SK-N-SH (cell line): ENCODE results near the gene ABCA8. TPM values are rescaled to one million over a fixed set of nuclear protein-coding genes. Genes with fewer than 3 reads are reported as not detected.
"Not testable (repeated sequence)": the region's sequence is repeated elsewhere in the genome, so short reads cannot be mapped to it uniquely, and the experiment has no call there.

Source experiments
- CTCF ChIA-PET: fragments of 300-600, 350-600 bp; formaldehyde crosslinking; extraction: SDS; loops from one replicate; lab custom pipeline; 2021; lab: Yijun Ruan, JAX
- POLR2A ChIA-PET: fragments of 350-600 bp; sonication (Branson Sonifier 250); formaldehyde crosslinking; extraction: SDS; loops from one replicate; lab custom pipeline; 2020; ENCODE audit warnings: antibody characterized with exemption, inconsistent platforms; lab: Yijun Ruan, JAX
- DNase-seq: peaks from one replicate; pipeline ENCODE4 v3.0.0; 2012
- H2AFZ ChIP-seq: fragments of 200-600 bp; sonication (generic); 2 replicates; pipeline ENCODE4 v1.8.1; 2016; ENCODE audit warnings: antibody characterized with exemption, mild to moderate bottlenecking, low read depth
- H3F3A ChIP-seq: fragments of 200-600 bp; sonication (generic); replicated peaks from 2 replicates; pipeline ENCODE3; 2016; ENCODE audit warnings: antibody characterized with exemption, mild to moderate bottlenecking; ENCODE audit not compliant: insufficient read depth
- H3K27ac ChIP-seq, 2 experiments: fragments of 200-500 bp in 1 of 2; fragments of 200-600 bp in 1 of 2; sonication (Bioruptor generic) in 1 of 2; sonication (generic), shearing (Covaris generic) in 1 of 2; 2 replicates each; pipeline versions ENCODE4 v1.5.1 to v1.6.1; 2014 to 2016; ENCODE audit warnings: low read depth in 2 of 2, inconsistent platforms in 1 of 2, low read length in 1 of 2, mild to moderate bottlenecking in 1 of 2, mixed read lengths in 1 of 2
- H3K27me3 ChIP-seq: fragments of 200-600 bp; sonication (generic), shearing (Covaris generic); 2 replicates; pipeline ENCODE4 v1.6.1; 2016; ENCODE audit warnings: mixed run types; ENCODE audit not compliant: insufficient read depth
- H3K36me3 ChIP-seq, 2 experiments: fragments of 200-500 bp in 1 of 2; fragments of 200-600 bp in 1 of 2; sonication (Bioruptor generic) in 1 of 2; sonication (generic) in 1 of 2; replicated peaks in 1 of 2; 2 replicates each; pipeline versions ENCODE3 to v1.5.1; 2014 to 2016; ENCODE audit warnings: low read length in 1 of 2, mild to moderate bottlenecking in 1 of 2; ENCODE audit not compliant: insufficient read depth in 2 of 2, control insufficient read depth in 1 of 2
- H3K4me1 ChIP-seq, 2 experiments: fragments of 200-500 bp in 1 of 2; fragments of 200-600 bp in 1 of 2; sonication (Bioruptor generic) in 1 of 2; sonication (generic), shearing (Covaris generic) in 1 of 2; 2 replicates each; pipeline versions ENCODE4 v1.5.1 to v1.6.1; 2014 to 2016; ENCODE audit warnings: low read depth in 1 of 2, low read length in 1 of 2, mixed run types in 1 of 2; ENCODE audit not compliant: insufficient read depth in 2 of 2, control insufficient read depth in 1 of 2
- H3K4me2 ChIP-seq: fragments of 200-600 bp; sonication (generic), shearing (Covaris generic); 2 replicates; pipeline ENCODE4 v1.6.1; 2017; ENCODE audit warnings: mixed run types
- H3K4me3 ChIP-seq, 2 experiments: fragments of 200-500 bp in 1 of 2; fragments of 200-600 bp in 1 of 2; sonication (Bioruptor generic) in 1 of 2; sonication (generic), shearing (Covaris generic) in 1 of 2; 2 replicates each; pipeline versions ENCODE4 v1.5.1 to v1.8.1; 2014 to 2016; ENCODE audit warnings: low read depth in 2 of 2, inconsistent platforms in 1 of 2, low read length in 1 of 2, mild to moderate bottlenecking in 1 of 2, mixed read lengths in 1 of 2, moderate library complexity in 1 of 2
- H3K79me2 ChIP-seq: fragments of 200-600 bp; sonication (generic); 2 replicates; pipeline ENCODE4 v1.8.1; 2017; ENCODE audit warnings: mild to moderate bottlenecking; ENCODE audit not compliant: insufficient read depth
- H3K9ac ChIP-seq: fragments of 200-600 bp; sonication (generic); 2 replicates; pipeline ENCODE4 v1.6.1; 2017; ENCODE audit warnings: mixed run types
- H3K9me2 ChIP-seq: fragments of 200-600 bp; sonication (generic); 2 replicates; pipeline ENCODE4 v1.6.1; 2017; ENCODE audit warnings: mixed run types
- H3K9me3 ChIP-seq: fragments of 200-600 bp; sonication (generic); 2 replicates; pipeline ENCODE4 v1.6.1; 2017; ENCODE audit warnings: mixed run types, mild to moderate bottlenecking, moderate library complexity
- H4K20me1 ChIP-seq: fragments of 200-600 bp; sonication (generic); 2 replicates; pipeline ENCODE4 v1.6.1; 2017; ENCODE audit warnings: mild to moderate bottlenecking, mixed run types; ENCODE audit not compliant: insufficient read depth
- EZH2phosphoT487 ChIP-seq: fragments of 200-600 bp; sonication (generic); IDR thresholded peaks from 2 replicates; pipeline ENCODE4 v1.6.1; 2017; ENCODE audit warnings: low read depth, mixed run types, mild to moderate bottlenecking, antibody characterized with exemption, moderate library complexity, borderline replicate concordance
- FOXJ3 ChIP-seq: sonication (generic); formaldehyde crosslinking; IDR thresholded peaks from 2 replicates; pipeline ENCODE4 v1.5.1; 2020; ENCODE audit warnings: mild to moderate bottlenecking, missing genetic modification reagents
- GABPA ChIP-seq: IDR thresholded peaks from 2 replicates; pipeline ENCODE4 v1.4.0; 2012; ENCODE audit warnings: low read depth, mild to moderate bottlenecking
- GATA2 ChIP-seq: sonication (generic); formaldehyde crosslinking; IDR thresholded peaks from 2 replicates; pipeline ENCODE4 v1.5.0; 2020; ENCODE audit warnings: mild to moderate bottlenecking, missing genetic modification reagents
- IRF3 ChIP-seq: fragments of 150-350 bp; IDR thresholded peaks from 2 replicates; pipeline ENCODE4 v1.6.1; 2016; ENCODE audit warnings: mild to moderate bottlenecking, low read depth, low read length
- NFIC ChIP-seq: IDR thresholded peaks from 2 replicates; pipeline ENCODE4 v1.4.0; 2012; ENCODE audit warnings: borderline replicate concordance
- PBX3 ChIP-seq: IDR thresholded peaks from 2 replicates; pipeline ENCODE4; 2012
- POLR2AphosphoS5 ChIP-seq: IDR thresholded peaks from 2 replicates; pipeline ENCODE4 v1.6.1; 2012; ENCODE audit warnings: low read depth, low read length
- RFX5 ChIP-seq: IDR thresholded peaks from 2 replicates; pipeline ENCODE4 v1.6.1; 2012; ENCODE audit warnings: mild to moderate bottlenecking, improper control_type of control experiment, low read length
- SIN3A ChIP-seq: IDR thresholded peaks from 2 replicates; pipeline ENCODE4 v1.6.1; 2012; ENCODE audit warnings: low read depth, mild to moderate bottlenecking, low read length, moderate library complexity, borderline replicate concordance
- TCF12 ChIP-seq: IDR thresholded peaks from 2 replicates; pipeline ENCODE4 v1.4.0; 2012
- USF1 ChIP-seq: IDR thresholded peaks from 2 replicates; pipeline ENCODE4 v1.4.0; 2012; ENCODE audit warnings: low read depth, borderline replicate concordance
- WGBS: methylation state at CpG from one replicate; pipeline ENCODE4 v1.1.6; 2017; ENCODE audit warnings: low lambda C conversion rate; 5-methylcytosine and 5-hydroxymethylcytosine counted together
- polyA plus RNA-seq, 3 experiments: library from polyadenylated mRNA; depleted of rRNA; stranded (reverse); fragments of >200 nt; gene quantifications; 2 replicates each; pipeline ENCODE4 v1.2.3, GENCODE V29; 2012

Gene ABCA8
- polyA plus RNA-seq, 1 of the 3 experiments (the other 2 are of a cell fraction) = 2.3 TPM

GRCh38 chr17:68824185-68824584 is 131.0 kb downstream of the ABCA8 start:
- H3K79me2 ChIP-seq, POLR2A ChIA-PET, H3K36me3 ChIP-seq, CTCF ChIA-PET, DNase-seq, H3K27me3 ChIP-seq, H3K9me2 ChIP-seq, H2AFZ ChIP-seq, H3K4me3 ChIP-seq, H3K9me3 ChIP-seq, H3K27ac ChIP-seq, H3K4me2 ChIP-seq, H3K9ac ChIP-seq, H4K20me1 ChIP-seq, H3F3A ChIP-seq: not testable (repeated sequence)
- peaks cover 3 to 17% of the 10 kb centered on the region in 2 experiments for H3K4me1 ChIP-seq
- 64% methylated on average over 5 of the region's 5 CpGs for WGBS

GRCh38 chr17:68822719-68823289 is 132.4 kb downstream of the ABCA8 start:
- ChIA-PET POLR2A (no interaction called here), CTCF (no interaction called here)
- DNase-seq = no peak
- H3K27ac ChIP-seq = no peak overlapping the region
- H3K27me3 ChIP-seq = no peaks in the 10 kb centered on the region
- H3K4me1 ChIP-seq = peaks cover 3 to 17% of the 10 kb centered on the region in 2 experiments
- WGBS = 34% methylated on average over 3 of the region's 3 CpGs
- H3K9me2 ChIP-seq = no peaks in the 10 kb centered on the region
- no peaks in the 10 kb centered on the region for H4K20me1 ChIP-seq
- 0 out of 2 replicates have a peak overlapping the region, but pooled peaks have one; percentile 60 for H3K4me2 ChIP-seq
- peaks cover 7% of the 10 kb centered on the region for H3F3A ChIP-seq
- no peak overlapping the region for H3K9ac ChIP-seq
- no peak overlapping the region for H3K4me3 ChIP-seq
- H3K79me2 ChIP-seq = no peaks in the 10 kb centered on the region
- no peak overlapping the region for H2AFZ ChIP-seq
- H3K9me3 ChIP-seq = no peaks in the 10 kb centered on the region
- TF ChIP-seq NFIC (no peak), SIN3A (no peak), USF1 (no peak), GABPA (no peak), RFX5 (no peak), POLR2AphosphoS5 (no peak), TCF12 (no peak), IRF3 (no peak), EZH2phosphoT487 (no peak), PBX3 (no peak), FOXJ3 (CRISPR knock-in tag) (no peak), GATA2 (no peak)
- H3K36me3 ChIP-seq = no peaks in the 10 kb centered on the region
